ENCODE measurements around the gene PHLDB3. TPM values are rescaled to one million over a fixed set of nuclear protein-coding genes. Genes with fewer than 3 reads are reported as not detected.

Gene PHLDB3
- total RNA-seq, 1 experiment from 2014 or later: 9.0 TPM

DNA sequence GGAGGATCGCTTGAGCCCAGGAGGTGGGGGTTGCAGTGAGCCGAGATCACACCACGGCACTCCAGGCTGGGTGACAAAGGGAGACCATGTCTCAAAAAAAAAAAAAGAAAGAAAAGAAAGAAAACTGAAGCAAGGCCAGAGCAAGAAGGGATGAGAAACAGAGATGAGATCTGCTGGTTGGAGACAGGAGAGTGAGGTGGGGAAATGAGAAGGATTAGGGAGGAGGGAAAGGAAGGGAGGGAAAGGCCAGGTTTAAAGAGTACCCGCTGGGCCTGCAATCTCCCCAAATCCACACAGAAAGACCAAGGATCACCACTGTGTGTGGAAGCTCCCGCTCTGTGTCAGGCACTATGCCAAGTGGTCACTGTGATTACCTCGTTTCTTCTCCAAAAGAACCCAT is 22.8 kb downstream of the PHLDB3 start:
- no peaks in the 10 kb centered on the region for H3K9me3 ChIP-seq (ENCODE audit: low read depth, low read length, poor library complexity, severe bottlenecking)
- H3K27ac ChIP-seq (ENCODE audit: low read depth, low read length, poor library complexity, severe bottlenecking): no peak overlapping the region
- no peak overlapping the region for H3K4me3 ChIP-seq (ENCODE audit: low read depth, low read length, poor library complexity, severe bottlenecking)
- no peak for DNase-seq (ENCODE audit: low spot score)
- no peaks in the 10 kb centered on the region for H3K4me1 ChIP-seq (ENCODE audit: insufficient read depth, low read length, poor library complexity, severe bottlenecking)
- intact Hi-C loops (cut with micrococcal nuclease; ENCODE audit: unreplicated experiment): no loop called here
- no TSS peak for BruUV-seq (replicated peaks)
- H3K36me3 ChIP-seq (ENCODE audit: insufficient read depth, low read length, poor library complexity, severe bottlenecking): no peaks in the 10 kb centered on the region
- CTCF ChIA-PET: no interaction called here
- POLR2A ChIA-PET (ENCODE audit: low non-redundant PET): no interaction called here
- TF ChIP-seq EZH2 (IDR thresholded peaks at IDR 0.05; ENCODE audit: borderline replicate concordance, low read depth, low read length, poor library complexity, severe bottlenecking): no peak
- TF ChIP-seq, protein P1, sequence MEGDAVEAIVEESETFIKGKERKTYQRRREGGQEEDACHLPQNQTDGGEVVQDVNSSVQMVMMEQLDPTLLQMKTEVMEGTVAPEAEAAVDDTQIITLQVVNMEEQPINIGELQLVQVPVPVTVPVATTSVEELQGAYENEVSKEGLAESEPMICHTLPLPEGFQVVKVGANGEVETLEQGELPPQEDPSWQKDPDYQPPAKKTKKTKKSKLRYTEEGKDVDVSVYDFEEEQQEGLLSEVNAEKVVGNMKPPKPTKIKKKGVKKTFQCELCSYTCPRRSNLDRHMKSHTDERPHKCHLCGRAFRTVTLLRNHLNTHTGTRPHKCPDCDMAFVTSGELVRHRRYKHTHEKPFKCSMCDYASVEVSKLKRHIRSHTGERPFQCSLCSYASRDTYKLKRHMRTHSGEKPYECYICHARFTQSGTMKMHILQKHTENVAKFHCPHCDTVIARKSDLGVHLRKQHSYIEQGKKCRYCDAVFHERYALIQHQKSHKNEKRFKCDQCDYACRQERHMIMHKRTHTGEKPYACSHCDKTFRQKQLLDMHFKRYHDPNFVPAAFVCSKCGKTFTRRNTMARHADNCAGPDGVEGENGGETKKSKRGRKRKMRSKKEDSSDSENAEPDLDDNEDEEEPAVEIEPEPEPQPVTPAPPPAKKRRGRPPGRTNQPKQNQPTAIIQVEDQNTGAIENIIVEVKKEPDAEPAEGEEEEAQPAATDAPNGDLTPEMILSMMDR (conservative IDR thresholded peaks at IDR 0.05; ENCODE audit: low read depth, low read length): no peak
- H3K27me3 ChIP-seq (replicated peaks; ENCODE audit: insufficient read depth, low read depth, low read length, poor library complexity): no peaks in the 10 kb centered on the region

GRCh38 chr19:43480574-43480973 is 24.0 kb downstream of the PHLDB3 start:
- POLR2A ChIA-PET (ENCODE audit: low non-redundant PET): no interaction called here
- DNase-seq (ENCODE audit: low spot score): no peak

GRCh38 chr19:43479961-43480561 is 24.5 kb downstream of the PHLDB3 start:
- Histone ChIP-seq H3K4me3 (ENCODE audit: low read depth, low read length, poor library complexity, severe bottlenecking) (no peak overlapping the region), H3K4me1 (ENCODE audit: insufficient read depth, low read length, poor library complexity, severe bottlenecking) (peaks cover 3% of the 10 kb centered on the region), H3K9me3 (ENCODE audit: low read depth, low read length, poor library complexity, severe bottlenecking) (no peaks in the 10 kb centered on the region), H3K36me3 (ENCODE audit: insufficient read depth, low read length, poor library complexity, severe bottlenecking) (no peaks in the 10 kb centered on the region), H3K27ac (ENCODE audit: low read depth, low read length, poor library complexity, severe bottlenecking) (no peak overlapping the region), H3K27me3 (replicated peaks; ENCODE audit: insufficient read depth, low read depth, low read length, poor library complexity) (no peaks in the 10 kb centered on the region)
- BruUV-seq (replicated peaks): no TSS peak
- ChIA-PET CTCF (no interaction called here), POLR2A (ENCODE audit: low non-redundant PET) (no interaction called here)
- TF ChIP-seq, protein P1 (conservative IDR thresholded peaks at IDR 0.05; ENCODE audit: low read depth, low read length): no peak
- TF ChIP-seq EZH2 (IDR thresholded peaks at IDR 0.05; ENCODE audit: borderline replicate concordance, low read depth, low read length, poor library complexity, severe bottlenecking): no peak
- no peak for DNase-seq (ENCODE audit: low spot score)
- intact Hi-C loops (cut with micrococcal nuclease; ENCODE audit: unreplicated experiment): no loop called here

More at GRCh38 chr19:43480574-43480973, 24.0 kb downstream of the PHLDB3 start:
- H3K27ac ChIP-seq (ENCODE audit: low read depth, low read length, poor library complexity, severe bottlenecking): no peak overlapping the region
- intact Hi-C loops (cut with micrococcal nuclease; ENCODE audit: unreplicated experiment): no loop called here
- BruUV-seq (replicated peaks): no TSS peak
- CTCF ChIA-PET: no interaction called here
- no peaks in the 10 kb centered on the region for H3K36me3 ChIP-seq (ENCODE audit: insufficient read depth, low read length, poor library complexity, severe bottlenecking)
- no peak overlapping the region for H3K4me3 ChIP-seq (ENCODE audit: low read depth, low read length, poor library complexity, severe bottlenecking)
- no peak for TF ChIP-seq EZH2 (IDR thresholded peaks at IDR 0.05; ENCODE audit: borderline replicate concordance, low read depth, low read length, poor library complexity, severe bottlenecking)
- TF ChIP-seq, protein P1 (conservative IDR thresholded peaks at IDR 0.05; ENCODE audit: low read depth, low read length): no peak
- peaks cover under 1% of the 10 kb centered on the region for H3K4me1 ChIP-seq (ENCODE audit: insufficient read depth, low read length, poor library complexity, severe bottlenecking)
- no peaks in the 10 kb centered on the region for H3K27me3 ChIP-seq (replicated peaks; ENCODE audit: insufficient read depth, low read depth, low read length, poor library complexity)
- H3K9me3 ChIP-seq (ENCODE audit: low read depth, low read length, poor library complexity, severe bottlenecking): no peaks in the 10 kb centered on the region

All from A673 (cell line).